D721Med (cell line): ENCODE data around the gene FAM174C.

ENCODE experiments used
- DNase-seq: peaks from one replicate; pipeline ENCODE4 v3.0.0; 2011; ENCODE audit warnings: low spot score; ENCODE audit not compliant: insufficient read length
- FAIRE-seq: peaks from 2 replicates; lab custom pipeline; 2011; peaks lifted over from hg19 to GRCh38; lab: Jason Lieb, UNC
- CTCF ChIP-seq: IDR thresholded peaks from 2 replicates; pipeline ENCODE4 v1.5.1; 2012; ENCODE audit warnings: mild to moderate bottlenecking, control low read depth; ENCODE audit not compliant: insufficient read depth; ENCODE audit errors: missing control alignments

The FAM174C gene

GRCh38 chr19:1284979-1285736 is 9.8 kb downstream of the FAM174C start:
- no peak for DNase-seq
- FAIRE-seq: no peak
- no peak for TF ChIP-seq CTCF

DNA sequence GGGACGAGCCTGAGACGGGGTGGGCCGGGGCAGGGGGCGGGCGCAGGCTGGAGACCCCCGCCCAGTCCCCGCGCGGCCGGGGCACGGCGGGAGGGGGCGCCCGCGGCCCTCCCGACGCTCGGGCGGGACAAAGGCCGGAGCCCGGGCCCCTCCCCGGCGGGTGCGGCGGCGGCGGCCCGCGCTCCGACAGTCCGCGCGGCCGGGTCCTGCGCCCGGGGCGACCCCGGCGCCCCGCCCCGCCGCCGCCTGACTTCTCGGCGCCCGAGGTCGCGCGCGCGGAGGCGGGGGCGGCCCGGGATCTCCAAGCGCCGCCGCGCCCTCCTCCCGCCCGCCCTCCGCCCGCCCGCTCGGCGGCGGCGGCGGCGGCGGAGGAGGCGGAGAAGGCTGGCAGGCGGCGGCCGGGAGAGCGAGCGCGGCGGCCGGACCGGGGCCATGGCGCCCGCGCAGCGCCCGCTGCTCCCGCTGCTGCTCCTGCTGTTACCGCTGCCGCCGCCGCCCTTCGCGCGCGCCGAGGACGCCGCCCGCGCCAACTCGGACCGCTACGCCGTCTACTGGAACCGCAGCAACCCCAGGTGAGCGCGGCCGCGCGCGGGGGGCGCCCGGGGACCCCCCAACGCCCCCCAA is 10.5 kb downstream of the FAM174C start, which contains the start of gene EFNA2:
Gene EFNA2 (plus strand): TSS at position 137 of the 624 bp plus-strand sequence. CDS start 296 bp downstream, at position 433.
- FAIRE-seq (no peak), DNase-seq (no peak)
- no peak for TF ChIP-seq CTCF

DNA sequence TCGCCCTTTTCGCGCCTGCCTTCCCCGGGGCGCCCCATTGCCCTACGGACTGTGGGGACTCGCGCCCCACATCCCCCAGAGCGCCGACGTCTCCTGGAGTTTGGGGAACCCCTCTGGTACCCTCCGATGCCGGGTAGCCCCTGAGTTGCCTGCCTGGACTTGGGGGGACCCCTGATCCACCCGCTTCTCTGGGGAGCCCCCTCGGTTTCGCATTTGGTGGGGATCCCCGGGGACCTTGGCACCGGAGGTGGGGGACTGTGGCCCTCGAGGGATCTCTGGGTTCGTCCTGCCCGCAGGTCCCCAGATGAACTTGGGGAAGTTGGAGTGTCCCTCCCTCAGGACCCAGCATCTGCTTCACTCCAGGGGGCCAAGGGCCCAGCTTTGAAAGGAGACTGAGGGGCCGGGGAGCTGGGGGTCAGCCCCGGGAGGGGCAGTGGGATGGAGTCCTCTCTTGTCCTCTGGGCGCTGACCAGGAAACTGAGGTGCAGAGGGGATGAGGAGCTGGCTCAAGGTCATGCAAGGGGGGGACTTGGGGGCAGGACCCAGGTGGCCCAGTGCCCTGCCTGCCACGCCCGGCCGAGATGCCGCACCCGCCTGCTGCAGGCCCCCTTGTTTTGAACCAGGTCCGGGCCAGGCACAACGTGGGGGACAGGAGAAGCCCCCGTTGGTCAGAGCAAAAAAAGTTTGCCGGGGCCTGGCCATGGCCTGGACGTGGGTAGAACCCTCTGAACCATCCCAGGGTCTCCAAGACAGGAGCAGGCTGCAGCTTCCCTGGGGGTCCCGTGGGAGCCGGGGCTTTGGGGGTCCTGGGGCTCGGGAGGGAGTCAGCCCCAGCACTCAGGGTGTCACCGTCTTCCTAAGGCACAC is 11.4 kb downstream of the FAM174C start:
- DNase-seq (no peak), FAIRE-seq (no peak)
- no peak for TF ChIP-seq CTCF

DNA sequence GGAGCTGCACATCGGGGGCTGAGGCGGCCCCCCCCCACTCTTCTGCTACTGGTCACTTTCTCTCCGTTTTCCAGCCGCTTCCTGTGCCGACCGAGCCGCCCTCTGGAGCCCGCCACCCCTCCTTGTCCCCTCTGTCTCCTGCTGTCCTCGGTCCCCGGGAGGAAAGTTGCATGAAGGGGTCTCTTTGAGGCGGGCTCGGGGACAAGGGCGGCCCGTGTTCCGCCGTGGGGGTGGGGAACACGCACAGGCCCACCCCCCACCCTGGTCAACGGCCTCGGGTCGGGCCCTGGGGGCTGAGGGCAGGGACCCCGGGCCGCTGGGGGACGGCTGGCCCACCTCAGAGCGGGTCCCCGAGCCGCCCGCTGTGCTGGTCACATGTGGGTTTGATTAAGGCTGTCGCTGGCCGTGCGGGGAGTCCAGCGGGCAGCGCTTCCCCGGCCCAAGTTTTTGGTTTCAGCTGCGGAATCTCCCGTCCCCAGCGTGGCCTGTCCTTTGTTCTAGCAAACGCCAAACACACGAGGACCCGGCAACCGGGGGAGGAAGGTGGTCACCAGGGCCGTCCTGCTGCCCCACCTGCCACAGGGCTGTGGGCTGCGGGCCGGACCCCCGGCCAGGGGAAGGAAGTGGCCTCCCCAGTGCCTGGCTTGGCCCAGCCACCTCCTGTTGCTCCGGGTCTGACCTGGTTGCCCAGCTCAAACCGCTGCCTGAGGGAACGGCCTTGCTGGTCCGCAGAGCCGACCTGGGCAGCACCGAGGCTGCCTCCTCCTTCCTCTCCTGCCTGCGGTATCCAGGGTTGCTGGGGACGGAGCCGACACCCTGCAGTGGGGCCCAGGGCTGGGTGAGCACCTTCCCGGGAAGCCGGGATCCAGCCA is 12.3 kb downstream of the FAM174C start:
- DNase-seq: no peak
- no peak for TF ChIP-seq CTCF
- no peak for FAIRE-seq

DNA sequence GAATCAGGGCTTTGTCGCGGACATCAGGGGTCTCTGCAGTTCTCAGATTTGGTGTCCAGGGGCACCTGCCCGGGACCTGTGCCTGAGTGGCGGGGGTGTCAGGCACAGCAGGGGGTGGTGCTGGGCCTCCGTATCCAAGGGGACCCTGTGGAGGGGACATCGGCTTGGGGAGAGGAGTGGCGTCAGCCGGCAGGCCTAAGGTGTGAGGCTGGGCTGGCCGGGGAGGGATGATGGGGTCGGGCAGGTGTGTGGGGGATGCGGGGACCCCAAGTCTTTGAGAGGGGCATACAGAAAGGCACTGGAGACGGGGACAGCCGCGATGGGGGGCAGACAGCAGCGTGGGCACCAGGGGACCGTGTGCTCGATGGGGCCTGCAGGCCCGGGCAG is 12.9 kb downstream of the FAM174C start:
- DNase-seq (no peak), FAIRE-seq (no peak)
- no peak for TF ChIP-seq CTCF

DNA sequence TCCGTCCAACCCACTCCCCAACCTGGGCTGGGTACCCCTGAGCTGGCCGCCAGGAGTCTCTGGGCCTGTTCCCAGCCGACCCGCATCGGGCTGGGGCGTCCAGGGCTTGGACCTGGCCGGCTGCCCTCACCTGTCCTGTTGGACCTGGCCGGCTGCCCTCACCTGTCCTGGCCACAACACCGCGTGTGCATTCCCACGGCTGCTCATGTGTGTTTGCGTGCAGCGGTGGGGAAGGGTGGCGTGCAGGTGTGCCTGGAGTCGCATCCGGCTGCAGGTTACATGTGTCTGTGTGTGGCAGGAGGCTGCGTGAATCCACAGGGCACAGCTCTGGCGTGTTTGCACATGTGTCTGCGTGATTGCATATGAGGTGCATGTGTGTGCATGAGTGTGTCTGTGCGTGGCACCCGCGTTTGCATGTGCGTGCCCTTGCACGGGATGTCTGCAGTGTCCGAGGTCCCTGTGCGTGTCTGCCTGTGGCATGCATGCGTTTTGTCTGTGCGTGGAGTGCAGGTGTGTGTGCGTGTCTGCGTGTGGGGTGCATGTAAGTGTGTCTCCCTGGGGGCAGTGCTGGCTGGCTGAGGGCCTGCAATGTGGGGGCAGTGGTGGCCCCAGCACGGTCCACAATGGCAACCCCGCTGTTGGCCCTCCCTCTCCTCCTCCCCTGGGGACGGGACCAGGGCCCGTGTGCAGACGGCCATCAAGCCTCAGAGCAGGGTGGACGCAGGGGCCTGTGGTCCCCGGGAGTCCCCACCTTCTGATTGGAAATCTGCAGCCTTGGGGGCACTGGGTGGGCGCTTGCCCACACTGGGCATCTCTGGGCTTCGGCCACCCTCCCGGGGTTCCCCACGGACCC is 13.7 kb downstream of the FAM174C start:
- FAIRE-seq (no peak), DNase-seq (no peak)

More for the DNA sequence above, 13.7 kb downstream of the FAM174C start:
- TF ChIP-seq CTCF: no peak
